Stromal cell of bone marrow (primary cell): ENCODE measurements around the gene IL17D.

ENCODE experiments used
- DNase-seq: peaks from one replicate; pipeline ENCODE4 v3.0.0-alpha.2; 2012; ENCODE audit warnings: low read depth

Gene IL17D

GRCh38 chr13:20691616-20692015 lies 11.9 kb upstream of the IL17D start:
- no peak for DNase-seq

DNA sequence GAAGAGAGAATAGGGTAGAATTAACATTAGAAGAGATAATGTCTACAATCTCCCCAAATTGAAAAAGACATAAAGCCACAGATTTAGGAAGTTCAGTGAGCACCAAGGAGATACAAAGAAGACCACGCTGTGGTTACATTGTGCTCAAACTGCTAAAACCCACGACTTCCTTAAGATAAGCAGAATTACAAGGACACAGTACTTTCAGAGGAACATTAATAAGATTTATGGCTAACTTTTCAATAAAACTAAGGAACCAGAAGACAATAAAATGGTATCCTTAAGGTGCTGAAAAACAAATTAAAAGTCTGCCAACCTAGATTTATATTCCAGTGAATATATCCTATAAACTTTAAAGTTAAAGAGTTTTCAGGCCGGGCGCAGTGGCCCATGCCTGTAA lies 7.4 kb upstream of the IL17D start:
- DNase-seq, result no peak

GRCh38 chr13:20699715-20700114 lies 3.8 kb upstream of the IL17D start:
- no peak for DNase-seq

DNA sequence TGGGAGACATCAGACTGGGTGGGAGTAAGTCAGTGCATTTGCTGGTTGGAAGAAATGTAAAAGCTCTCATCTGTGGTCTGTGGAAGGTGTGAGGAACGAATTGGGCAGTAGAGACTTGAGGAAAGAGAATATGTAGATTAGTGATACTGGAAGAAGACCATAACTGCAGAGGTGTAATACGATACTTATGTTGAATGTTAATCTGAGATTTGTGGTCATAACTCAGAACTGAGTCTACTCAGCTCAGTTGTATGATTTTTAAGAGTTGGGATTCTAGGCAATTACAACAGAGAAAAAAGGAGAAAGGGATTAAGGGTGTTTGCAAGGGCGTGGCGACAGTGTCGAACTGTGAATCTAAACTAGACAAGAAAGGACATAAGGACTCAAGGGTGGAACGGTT lies 3.2 kb upstream of the IL17D start:
- DNase-seq, result no peak

DNA sequence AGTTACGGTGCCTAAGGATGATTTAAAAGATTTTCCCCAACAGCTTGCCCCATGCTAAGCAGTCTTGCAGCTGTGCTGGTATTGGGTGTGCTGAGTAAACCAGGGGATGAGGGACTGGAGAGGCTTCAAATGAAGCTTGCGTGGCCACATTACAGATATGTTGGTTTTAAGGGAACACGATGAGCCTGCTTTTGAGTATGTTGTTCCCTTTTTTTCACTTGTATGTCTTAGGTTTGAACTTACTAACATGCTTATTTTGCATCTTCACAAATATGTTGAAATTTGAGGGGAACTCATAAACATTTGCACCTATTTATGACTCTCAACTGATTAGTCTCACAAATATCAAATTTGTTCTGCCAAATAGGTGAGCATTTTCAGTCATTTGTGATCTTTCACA lies 2.0 kb upstream of the IL17D start:
- DNase-seq, result no peak

GRCh38 chr13:20702530-20702914 lies 977 bp upstream of the IL17D start:
- no peak for DNase-seq

DNA sequence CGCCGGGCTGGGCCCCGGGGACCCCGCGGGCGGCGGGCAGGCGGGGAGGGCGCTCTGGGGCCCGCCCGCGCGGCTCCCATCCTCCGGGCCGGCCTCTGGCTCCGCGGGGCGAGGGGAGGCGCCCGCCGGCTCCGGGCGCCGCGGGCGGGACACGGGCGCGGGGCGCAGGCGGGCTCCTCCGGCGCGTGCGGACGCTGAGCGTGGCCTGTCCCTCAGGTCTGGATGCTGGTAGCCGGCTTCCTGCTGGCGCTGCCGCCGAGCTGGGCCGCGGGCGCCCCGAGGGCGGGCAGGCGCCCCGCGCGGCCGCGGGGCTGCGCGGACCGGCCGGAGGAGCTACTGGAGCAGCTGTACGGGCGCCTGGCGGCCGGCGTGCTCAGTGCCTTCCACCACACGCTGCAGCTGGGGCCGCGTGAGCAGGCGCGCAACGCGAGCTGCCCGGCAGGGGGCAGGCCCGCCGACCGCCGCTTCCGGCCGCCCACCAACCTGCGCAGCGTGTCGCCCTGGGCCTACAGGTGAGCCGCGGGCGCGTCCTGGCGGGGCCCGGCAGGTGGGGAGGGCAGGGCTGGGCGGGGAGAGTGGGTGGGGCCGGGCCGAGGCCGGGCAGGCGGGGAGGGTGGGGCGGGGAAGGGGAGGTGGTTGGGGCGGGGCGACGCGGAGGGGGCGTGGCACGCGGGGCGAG lies 420 bp downstream of the IL17D start:
- DNase-seq, result peak; percentile 50

GRCh38 chr13:20704459-20705069 lies 1.1 kb downstream of the IL17D start:
- no peak for DNase-seq

DNA sequence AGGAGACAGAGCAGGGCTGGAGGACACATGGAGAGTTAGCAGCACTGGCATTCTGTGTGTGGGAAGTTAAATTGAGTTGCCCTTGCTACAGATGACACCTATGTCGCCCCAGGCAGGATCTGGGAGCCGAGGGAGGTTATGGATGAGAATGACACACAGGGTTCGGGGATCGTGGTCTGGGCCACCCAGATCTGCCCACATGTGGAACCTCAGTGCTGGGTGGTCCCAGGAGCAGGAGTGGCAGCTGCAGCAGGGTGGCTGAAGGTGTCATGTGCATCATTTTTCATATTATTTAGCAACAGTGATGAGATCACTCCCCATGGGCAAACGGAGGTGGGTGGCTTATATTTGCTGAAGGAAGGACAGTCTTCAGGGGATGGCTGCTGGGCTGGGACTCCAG lies 3.2 kb downstream of the IL17D start:
- no peak for DNase-seq

DNA sequence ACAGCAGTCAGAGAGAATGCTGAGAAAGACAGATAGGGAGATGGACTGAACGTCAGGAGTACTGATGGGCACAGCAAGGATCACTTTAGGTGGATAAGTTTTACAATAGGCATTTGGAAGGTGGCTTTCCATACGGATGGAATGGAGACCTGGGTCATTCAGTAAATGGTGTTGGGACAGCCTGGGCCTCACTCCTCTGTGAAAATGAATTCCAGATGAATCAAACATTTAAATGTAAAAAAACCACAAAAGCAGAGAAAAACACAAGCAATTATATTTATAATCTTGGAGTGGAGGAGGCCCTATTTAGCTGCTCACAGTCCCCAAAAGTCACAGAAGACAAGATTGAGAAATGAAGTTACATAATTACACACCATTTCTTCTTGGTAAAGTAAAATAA lies 4.7 kb downstream of the IL17D start:
- DNase-seq, result no peak

DNA sequence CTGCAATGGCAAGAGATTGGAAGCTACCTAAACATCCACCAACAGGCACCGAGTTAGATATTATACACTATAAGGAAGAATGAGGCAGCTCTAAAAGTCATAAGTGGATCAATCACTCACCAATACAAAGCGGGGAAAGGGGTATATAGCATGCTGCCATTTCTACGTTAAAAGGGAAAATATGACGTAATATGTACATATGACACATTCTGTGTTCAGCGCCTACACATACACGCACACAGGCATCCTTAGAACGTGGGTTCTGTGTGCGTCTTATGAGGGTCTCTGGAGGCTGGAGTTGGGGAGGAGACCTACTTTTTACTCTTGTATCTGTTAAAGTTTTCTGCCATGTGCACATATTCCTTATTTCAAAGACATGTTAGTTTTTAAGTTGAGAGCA lies 5.9 kb downstream of the IL17D start:
- no peak for DNase-seq

DNA sequence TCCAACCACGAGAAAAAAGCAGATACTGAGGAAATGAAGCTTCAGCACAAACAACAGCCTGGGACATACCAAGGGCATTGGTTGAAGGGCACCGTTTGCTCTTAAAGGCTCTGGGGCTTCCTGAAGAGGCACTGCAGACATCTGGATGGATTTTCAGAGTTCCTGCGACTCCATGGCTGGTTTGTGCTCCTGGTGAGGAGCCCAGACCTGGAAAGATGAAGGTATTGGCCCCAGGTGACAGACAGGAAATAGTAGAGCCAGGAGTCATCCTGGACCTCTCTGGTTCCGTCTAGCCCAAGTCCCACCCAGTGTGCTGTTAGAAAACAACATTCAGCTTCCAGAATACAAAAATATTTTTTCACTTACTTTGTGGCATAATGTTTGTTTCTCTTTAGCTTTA lies 6.3 kb downstream of the IL17D start:
- DNase-seq, result no peak

- no peak for DNase-seq
These were observed 8.0 kb downstream of the IL17D start for GRCh38 chr13:20711301-20712044.

DNA sequence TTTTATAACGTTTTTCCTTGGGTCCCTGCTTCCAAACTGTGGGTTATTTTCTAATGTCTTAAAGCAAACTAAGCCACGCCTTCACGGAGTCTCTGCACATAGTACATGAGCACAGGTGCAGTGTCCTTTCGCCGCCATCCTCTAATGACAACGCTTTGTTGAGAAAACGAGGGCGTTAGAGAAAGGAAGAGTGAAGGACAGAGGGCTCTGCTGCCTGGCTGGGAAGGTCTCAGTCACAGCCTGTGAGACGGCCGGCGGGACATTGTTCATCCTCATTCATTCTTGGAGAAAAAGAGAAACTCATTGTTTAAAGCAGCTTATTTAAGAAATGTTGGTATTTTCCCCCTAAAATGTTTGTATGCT lies 9.5 kb downstream of the IL17D start:
- DNase-seq, result no peak

DNA sequence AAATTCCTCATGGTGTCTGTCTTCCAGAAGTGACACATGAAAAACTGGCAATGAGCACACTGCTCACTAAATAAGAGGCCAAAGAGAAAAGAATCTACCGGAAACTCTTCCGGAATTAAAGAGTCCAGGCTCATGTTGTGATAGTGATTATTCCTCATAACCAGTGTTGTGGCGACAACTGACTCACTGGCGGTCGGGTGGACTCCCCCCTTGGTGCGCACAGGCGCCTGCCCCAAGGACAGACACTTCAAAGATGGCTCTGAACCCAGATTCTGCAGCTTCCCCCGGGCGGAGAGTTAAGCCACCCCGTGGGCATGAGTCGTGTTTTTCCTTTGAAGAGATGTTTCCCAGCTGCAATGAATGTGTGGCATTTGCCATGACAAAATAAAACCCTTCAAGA lies 10.3 kb downstream of the IL17D start:
- DNase-seq, result peak; percentile 60

DNA sequence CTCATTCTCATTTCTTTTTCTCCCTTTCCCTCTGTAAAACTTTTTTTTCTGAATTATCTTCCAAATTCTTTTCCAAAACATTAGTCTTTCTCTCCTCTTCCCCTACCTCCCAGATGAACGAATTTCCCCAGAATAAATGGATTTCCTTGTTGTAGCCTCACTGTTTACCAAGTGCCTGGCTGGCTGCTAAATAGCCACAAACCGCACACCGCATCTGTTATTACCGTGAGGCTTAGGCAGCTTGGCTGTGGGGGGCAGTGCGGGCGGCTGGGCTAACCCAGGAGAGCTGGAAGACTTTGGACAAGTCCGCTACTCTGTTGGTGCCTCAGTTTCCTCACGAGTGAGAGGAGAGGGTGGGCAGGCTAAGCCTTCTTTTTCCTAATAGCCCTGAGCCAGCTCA lies 10.7 kb downstream of the IL17D start:
- DNase-seq, result peak; percentile 44

GRCh38 chr13:20714563-20715329 lies 11.2 kb downstream of the IL17D start:
- DNase-seq, result peak; percentile 96

DNA sequence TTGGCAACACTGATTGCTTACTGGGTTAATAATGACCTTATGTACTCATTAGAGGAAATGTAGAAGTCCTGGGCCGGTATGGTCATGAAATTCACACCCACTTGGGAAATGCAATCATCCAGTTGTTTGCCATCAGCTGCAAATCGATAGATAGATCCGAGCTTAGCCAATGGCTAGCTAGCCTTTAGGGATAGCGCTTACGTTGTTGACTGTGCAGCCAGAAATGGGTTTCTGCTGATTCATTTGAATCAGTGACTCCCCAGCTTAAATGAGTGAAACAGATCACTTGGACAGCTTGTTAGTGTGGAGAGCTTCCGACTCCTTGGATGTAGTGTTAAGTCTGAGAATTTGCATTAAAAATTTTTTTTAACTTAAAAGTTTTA lies 11.8 kb downstream of the IL17D start:
- DNase-seq, result peak; percentile 33

DNA sequence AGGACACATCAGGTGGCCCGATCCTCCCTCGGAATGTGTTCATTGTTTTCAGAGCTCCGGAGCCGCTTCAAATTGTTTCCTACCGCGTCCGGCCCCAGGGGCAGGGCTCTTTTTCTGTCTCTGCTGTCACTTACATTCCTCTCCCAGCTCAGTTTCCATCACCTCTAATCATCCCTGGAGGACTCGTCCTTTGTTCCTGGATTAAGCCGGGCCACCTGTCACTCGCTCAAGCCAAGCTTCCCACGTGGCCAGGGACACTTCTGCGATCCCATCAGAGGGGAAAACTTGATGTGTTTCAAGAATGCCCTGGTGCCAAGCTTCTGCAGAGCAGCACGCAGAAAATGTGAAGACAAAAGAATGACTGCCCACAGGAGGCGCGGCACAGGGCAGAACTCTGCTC lies 13.5 kb downstream of the IL17D start:
- no peak for DNase-seq

GRCh38 chr13:20717581-20718542 lies 14.4 kb downstream of the IL17D start:
- no peak for DNase-seq

- no peak for DNase-seq
These were observed 15.6 kb downstream of the IL17D start for GRCh38 chr13:20718958-20719566.
